22Rv1 (cell line): ENCODE results near the gene SFSWAP.
"Not testable (repeated sequence)": the region's sequence is repeated elsewhere in the genome, so short reads cannot be mapped to it uniquely, and the experiment has no call there.

Source experiments
- H3K27ac ChIP-seq: fragments of 450-650 bp; 2 replicates; pipeline ENCODE4 v1.5.1; 2017
- ZFX ChIP-seq: fragments of 450-650 bp; IDR thresholded peaks from 2 replicates; pipeline ENCODE4 v1.6.1; 2017; ENCODE audit warnings: antibody characterized with exemption, borderline replicate concordance
- TF ChIP-seq, protein P1 (sequence below): fragments of 450-650 bp; IDR thresholded peaks from 2 replicates; pipeline ENCODE4 v1.5.1; 2017; ENCODE audit warnings: mild to moderate bottlenecking

SFSWAP gene

DNA sequence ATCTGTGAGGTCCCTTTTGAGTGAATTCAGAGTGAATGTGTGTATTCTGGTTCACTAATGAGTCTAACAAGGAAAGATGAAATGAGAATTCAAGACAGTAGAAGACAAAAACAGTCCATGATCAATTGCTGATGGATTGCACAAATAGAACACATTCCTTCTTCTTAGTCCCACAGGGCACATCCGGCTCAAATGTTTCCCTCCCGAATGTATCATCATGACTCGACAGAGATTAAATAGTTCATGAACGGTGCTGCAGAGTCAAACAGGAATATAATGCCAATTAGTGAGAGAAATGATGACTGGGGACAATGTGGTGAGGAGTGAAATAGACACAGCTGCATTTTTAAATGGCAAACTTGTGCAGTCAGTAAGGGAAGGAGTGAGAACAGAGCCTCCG lies 11.5 kb upstream of the SFSWAP start:
- TF ChIP-seq, protein P1, sequence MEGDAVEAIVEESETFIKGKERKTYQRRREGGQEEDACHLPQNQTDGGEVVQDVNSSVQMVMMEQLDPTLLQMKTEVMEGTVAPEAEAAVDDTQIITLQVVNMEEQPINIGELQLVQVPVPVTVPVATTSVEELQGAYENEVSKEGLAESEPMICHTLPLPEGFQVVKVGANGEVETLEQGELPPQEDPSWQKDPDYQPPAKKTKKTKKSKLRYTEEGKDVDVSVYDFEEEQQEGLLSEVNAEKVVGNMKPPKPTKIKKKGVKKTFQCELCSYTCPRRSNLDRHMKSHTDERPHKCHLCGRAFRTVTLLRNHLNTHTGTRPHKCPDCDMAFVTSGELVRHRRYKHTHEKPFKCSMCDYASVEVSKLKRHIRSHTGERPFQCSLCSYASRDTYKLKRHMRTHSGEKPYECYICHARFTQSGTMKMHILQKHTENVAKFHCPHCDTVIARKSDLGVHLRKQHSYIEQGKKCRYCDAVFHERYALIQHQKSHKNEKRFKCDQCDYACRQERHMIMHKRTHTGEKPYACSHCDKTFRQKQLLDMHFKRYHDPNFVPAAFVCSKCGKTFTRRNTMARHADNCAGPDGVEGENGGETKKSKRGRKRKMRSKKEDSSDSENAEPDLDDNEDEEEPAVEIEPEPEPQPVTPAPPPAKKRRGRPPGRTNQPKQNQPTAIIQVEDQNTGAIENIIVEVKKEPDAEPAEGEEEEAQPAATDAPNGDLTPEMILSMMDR, result no peak
- TF ChIP-seq ZFX, result no peak
- H3K27ac ChIP-seq, result no peak overlapping the region

DNA sequence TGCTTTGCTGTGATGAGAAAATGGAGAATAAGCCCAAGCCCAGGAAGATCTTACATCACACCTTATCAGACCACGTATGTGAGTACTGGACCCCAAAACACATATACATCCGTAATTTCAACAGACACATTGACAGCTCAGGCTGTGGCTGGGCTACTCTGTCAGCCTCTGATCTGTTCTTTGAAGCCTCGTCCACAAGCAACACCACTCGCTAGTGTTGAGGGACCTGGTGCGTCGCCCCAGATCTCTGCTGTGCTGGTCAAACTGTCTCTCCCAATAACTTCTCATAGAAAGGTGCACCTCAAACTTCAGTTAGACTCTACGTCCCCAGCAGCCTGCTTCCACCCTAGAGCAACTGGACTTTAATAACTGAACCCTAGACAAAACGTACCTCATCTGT lies 10.6 kb upstream of the SFSWAP start:
- TF ChIP-seq, protein P1, result no peak
- no peak for TF ChIP-seq ZFX
- H3K27ac ChIP-seq, result no peak overlapping the region

DNA sequence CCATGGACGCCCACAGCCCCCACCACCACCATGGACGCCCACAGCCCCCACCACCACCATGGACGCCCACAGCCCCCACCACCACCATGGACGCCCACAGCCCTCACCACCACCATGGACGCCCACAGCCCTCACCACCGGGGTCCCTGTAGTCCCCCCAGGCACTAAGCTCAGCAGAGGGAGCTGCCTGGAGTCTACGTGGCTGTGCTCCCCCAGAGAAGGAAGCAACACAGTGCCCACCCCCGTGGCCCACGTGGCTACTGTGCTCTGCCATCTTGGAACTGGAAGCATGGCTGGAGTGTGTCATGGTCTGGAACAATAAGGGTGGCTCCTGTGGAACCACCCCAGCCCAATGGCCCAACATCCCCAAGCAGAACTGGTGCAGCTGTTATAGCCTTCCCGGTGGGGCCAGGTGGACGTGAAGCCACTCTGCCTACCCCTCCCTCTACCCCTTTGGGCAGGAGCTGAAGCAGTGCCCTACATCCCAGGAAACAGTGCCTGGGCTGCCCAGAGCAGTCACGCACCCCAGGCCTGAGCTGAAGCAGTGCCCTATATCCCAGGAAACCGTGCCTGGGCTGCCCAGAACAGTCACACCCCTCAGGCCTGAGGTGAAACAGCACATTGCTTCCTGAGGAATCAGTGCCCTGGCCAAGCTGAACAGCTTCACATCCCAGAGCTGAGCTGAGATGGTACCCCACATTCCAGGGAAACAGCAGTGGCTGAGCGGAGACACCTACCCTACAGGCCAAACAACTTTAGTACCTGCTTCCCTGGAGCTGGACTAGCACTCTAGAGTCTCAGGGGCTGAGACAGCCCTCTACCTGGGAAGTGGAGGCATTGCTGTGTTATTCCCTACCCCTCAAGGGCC lies 9.0 kb upstream of the SFSWAP start:
- no peak overlapping the region for H3K27ac ChIP-seq
- no peak for TF ChIP-seq ZFX
- TF ChIP-seq, protein P1, result no peak

DNA sequence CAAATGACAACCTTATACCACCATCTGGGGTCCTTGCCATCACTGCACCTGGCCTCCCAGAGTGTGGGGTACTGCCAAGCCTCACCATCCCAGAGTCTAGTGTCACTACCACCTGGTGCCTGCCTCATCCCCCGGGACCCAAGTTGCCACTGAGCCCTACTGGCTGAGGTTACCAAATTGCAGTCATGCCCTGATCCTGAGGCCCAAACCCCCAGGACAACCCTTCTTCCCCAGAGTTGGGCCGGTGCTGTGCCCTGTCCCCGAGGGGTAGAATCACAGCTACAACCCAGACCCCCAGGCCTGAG lies 8.4 kb upstream of the SFSWAP start:
- TF ChIP-seq ZFX, result no peak
- TF ChIP-seq, protein P1, result no peak
- H3K27ac ChIP-seq, result no peak overlapping the region

DNA sequence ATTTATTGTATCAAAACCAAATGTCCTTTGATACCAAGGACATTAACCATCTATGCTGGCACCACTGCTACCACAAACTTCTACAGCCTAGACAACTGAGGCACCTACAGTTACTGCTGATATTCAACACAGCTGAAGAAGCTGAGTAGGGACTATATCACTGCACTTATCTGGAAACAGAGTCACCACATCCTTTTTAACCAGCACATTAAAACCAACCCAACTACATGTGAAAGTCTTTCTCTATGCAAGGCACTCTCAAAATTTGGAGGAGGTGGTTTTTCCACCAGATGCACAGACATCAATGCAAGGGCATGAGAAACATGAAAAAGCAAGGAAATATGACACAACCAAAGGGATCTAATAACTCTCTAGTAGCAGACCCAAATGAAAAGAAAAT lies 7.7 kb upstream of the SFSWAP start:
- no peak overlapping the region for H3K27ac ChIP-seq
- no peak for TF ChIP-seq ZFX
- TF ChIP-seq, protein P1, result no peak

DNA sequence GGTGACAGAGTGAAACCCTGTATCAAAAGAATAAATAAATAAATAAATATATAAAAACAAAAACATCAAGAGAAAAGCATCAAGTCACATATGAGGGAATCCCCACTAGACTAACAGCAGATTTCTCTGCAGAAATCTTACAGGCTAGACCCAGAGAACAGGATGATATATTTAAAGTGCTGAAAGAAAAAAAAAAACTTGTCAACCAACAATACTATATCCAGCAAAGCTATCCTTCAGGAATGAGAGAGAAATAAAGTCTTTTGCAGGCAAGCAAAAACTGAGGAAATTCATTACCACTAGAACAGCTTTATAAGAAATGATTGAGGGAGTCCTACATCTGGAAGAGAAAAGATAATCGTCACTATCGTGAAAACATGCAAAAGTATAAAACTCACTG lies 6.4 kb upstream of the SFSWAP start:
- TF ChIP-seq, protein P1, result no peak
- no peak for TF ChIP-seq ZFX
- no peak overlapping the region for H3K27ac ChIP-seq

DNA sequence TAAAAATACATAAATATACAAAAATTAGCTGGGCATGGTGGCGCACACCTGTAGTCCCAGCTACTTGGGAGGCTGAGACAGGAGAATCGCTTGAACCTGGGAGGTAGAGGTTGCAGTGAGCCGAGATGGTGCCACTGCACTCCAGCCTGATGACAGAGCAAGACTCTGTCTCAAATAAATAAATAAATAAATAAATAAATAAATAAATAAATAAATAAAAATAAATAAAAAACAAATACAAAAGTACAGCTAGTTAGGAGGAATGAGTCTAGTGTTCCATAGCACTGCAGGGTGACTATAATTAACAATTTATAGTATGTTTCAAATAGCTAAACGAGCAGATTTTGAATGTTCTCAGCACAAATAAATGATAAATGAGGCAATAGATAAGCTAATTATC lies 4.2 kb upstream of the SFSWAP start:
- H3K27ac ChIP-seq, result not testable (repeated sequence)

DNA sequence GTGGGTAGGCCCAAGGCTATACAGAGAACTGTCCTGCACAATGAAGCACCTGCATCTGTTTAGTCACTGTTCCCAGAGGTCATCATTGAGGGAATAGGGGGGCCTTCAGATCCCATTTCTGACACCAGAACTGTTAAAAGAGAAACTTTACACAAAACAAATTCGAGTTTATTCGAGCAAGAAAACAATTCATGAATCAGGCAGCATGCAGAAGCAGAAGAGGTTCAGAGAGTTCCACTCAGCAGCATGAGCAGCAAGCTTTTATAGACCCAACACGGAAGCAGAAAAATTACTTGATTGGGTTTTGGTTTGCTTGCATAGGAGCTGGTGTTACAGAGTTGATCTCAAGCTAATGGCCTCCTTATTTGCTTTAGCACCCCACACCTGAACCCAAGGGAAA lies 1.7 kb upstream of the SFSWAP start:
- TF ChIP-seq ZFX, result no peak
- TF ChIP-seq, protein P1, result no peak

More for the DNA sequence above, 1.7 kb upstream of the SFSWAP start:
- H3K27ac ChIP-seq, result no peak overlapping the region
